ENCODE results near the gene GLYATL3.
"Not testable (repeated sequence)": the region's sequence is repeated elsewhere in the genome, so short reads cannot be mapped to it uniquely, and the experiment has no call there.

The GLYATL3 gene

DNA sequence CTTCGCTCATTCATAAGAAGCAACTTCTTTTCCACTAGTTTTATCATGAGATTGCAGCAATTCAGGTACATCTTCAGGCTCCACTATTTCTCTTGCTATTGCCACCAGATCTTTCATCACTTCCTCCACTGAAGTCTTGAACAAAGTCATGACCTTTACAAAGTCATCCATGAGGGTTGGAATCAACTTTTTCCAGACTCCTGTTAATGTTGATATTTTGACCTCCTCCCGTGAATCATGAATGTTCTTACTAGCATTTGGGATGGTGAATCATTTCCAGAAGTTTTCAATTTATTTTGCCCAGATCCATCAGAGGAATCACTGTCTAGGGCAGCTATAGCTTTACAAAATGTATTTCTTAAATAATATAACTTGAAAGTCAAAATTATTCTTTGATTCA lies 35.0 kb upstream of the GLYATL3 start:
- peaks cover 3% of the 10 kb centered on the region; the same call in 1 of the 2 replicates for H3K36me3 ChIP-seq (ENCODE audit: insufficient read depth, low read length)
- TF ChIP-seq EZH2 (IDR thresholded peaks at IDR 0.05) (no peak), FOXP2 (optimal IDR thresholded peaks at IDR 0.05; ENCODE audit: control extremely low read depth, extremely low read length, insufficient read depth) (no peak), POLR2AphosphoS5 (IDR thresholded peaks at IDR 0.05; ENCODE audit: borderline replicate concordance, low read depth, low read length) (no peak)
- no peaks in the 10 kb centered on the region for H3K9me3 ChIP-seq (ENCODE audit: low read depth, low read length)
- H3K9ac ChIP-seq (ENCODE audit: insufficient read length), result no peak overlapping the region
- peak overlapping the region; percentile 95 for H3K4me3 ChIP-seq
- DNase-seq (ENCODE audit: low read depth, low spot score), result no peak
- no peak overlapping the region for H3K27ac ChIP-seq

DNA sequence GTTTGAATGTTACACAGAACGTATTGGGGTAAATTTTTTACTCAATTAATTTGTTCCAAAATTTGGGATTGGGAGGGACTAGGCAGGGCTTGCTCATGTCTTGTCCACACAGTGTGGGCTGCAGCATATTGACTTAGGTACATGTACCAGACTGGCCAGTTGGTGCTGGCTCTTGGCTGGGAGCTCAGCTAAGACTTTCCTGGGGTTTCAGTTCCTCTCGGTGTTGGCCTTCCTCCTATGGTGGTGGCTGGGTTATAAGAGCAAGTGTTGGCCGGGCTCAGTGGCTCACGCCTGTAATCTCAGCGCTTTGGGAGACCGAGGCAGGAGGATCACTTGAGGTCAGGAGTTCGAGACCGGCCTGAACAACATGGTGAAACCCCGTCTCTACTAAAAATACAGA lies 31.7 kb upstream of the GLYATL3 start:
- H3K36me3 ChIP-seq (ENCODE audit: insufficient read depth, low read length), result peaks cover 35% of the 10 kb centered on the region
- H3K4me3 ChIP-seq, result no peak overlapping the region
- no peak for DNase-seq (ENCODE audit: low read depth, low spot score)
- no peak overlapping the region for H3K27ac ChIP-seq
- H3K9ac ChIP-seq (ENCODE audit: insufficient read length), result no peak overlapping the region
- H3K9me3 ChIP-seq (ENCODE audit: low read depth, low read length), result no peaks in the 10 kb centered on the region
- no peak for TF ChIP-seq EZH2 (IDR thresholded peaks at IDR 0.05)
- no peak for TF ChIP-seq POLR2AphosphoS5 (IDR thresholded peaks at IDR 0.05; ENCODE audit: borderline replicate concordance, low read depth, low read length)
- no peak for TF ChIP-seq FOXP2 (optimal IDR thresholded peaks at IDR 0.05; ENCODE audit: control extremely low read depth, extremely low read length, insufficient read depth)

DNA sequence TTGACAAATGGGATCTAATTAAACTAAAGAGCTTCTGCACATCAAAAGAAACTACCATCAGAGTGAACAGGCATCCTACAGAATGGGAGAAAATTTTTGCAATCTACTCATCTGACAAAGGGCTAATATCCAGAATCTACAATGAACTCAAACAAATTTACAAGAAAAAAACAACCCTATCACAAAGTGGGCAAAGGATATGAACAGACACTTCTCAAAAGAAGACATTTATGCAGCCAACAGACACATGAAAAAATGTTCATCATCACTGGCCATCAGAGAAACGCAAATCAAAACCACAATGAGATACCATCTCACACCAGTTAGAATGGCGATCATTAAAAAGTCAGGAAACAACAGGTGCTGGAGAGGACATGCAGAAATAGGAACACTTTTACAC lies 23.2 kb upstream of the GLYATL3 start:
- H3K27ac ChIP-seq; H3K9me3 ChIP-seq (ENCODE audit: low read depth, low read length); H3K4me3 ChIP-seq; DNase-seq (ENCODE audit: low read depth, low spot score); H3K9ac ChIP-seq (ENCODE audit: insufficient read length): not testable (repeated sequence)
- peaks cover 46% of the 10 kb centered on the region for H3K36me3 ChIP-seq (ENCODE audit: insufficient read depth, low read length)

DNA sequence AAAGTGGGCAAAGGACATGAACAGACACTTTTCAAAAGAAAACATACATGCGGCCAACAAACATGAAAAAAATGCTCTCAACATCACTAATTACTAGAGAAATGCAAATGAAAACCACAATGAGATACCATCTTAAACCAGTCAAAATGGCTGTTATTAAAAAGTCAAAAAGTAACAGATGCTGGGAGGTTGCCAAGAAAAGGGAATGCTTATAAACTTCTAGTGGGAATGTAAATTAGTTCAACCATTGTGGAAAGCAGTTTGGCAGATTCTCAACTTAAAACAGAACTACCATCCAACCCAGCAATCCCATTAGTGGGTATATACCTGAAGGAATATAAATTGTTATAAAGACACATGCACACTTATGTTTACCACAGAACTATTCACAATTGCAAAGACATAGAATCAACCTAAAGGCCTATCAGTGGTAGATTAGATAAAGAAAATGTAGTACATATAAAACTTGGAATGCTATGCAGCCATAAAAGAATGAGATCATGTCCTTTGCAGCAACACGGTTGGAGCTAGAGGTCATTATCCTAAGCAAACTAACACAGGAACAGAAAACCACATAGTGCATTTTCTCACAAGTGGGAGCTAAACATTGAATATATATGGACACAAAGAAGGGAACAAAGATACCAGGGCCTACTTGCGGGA lies 20.3 kb upstream of the GLYATL3 start:
- peak; percentile 34 for DNase-seq (ENCODE audit: low read depth, low spot score)
- Histone ChIP-seq H3K36me3 (ENCODE audit: insufficient read depth, low read length) (peaks cover 31% of the 10 kb centered on the region), H3K9me3 (ENCODE audit: low read depth, low read length) (0 out of 2 replicates have a peak, but pooled peaks cover 4% of the 10 kb centered on the region), H3K9ac (ENCODE audit: insufficient read length) (no peak overlapping the region), H3K27ac (no peak overlapping the region), H3K4me3 (no peak overlapping the region)
- no peak for TF ChIP-seq EZH2 (IDR thresholded peaks at IDR 0.05)
- no peak for TF ChIP-seq POLR2AphosphoS5 (IDR thresholded peaks at IDR 0.05; ENCODE audit: borderline replicate concordance, low read depth, low read length)
- TF ChIP-seq FOXP2 (optimal IDR thresholded peaks at IDR 0.05; ENCODE audit: control extremely low read depth, extremely low read length, insufficient read depth), result no peak

DNA sequence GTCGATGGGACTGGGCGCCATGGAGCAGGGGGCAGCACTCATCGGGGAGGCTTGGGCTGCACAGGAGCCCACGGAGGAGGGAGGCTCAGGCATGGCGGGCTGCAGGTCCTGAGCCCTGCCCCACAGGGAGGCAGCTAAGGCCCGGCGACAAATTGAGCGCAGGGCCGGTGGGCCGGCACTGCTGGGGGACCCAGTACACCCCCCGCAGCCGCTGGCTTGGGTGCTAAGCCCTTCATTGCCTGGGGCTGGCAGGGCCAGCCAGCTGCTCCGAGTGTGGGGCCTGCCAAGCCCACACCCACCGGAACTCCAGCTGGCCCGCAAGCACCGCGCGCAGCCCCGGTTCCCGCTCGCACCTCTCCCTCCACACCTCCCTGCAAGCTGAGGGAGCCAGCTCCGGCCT lies 17.9 kb upstream of the GLYATL3 start:
- not testable (repeated sequence) for H3K9ac ChIP-seq (ENCODE audit: insufficient read length); H3K4me3 ChIP-seq; H3K27ac ChIP-seq; H3K9me3 ChIP-seq (ENCODE audit: low read depth, low read length); DNase-seq (ENCODE audit: low read depth, low spot score)
- peaks cover 41% of the 10 kb centered on the region for H3K36me3 ChIP-seq (ENCODE audit: insufficient read depth, low read length)

DNA sequence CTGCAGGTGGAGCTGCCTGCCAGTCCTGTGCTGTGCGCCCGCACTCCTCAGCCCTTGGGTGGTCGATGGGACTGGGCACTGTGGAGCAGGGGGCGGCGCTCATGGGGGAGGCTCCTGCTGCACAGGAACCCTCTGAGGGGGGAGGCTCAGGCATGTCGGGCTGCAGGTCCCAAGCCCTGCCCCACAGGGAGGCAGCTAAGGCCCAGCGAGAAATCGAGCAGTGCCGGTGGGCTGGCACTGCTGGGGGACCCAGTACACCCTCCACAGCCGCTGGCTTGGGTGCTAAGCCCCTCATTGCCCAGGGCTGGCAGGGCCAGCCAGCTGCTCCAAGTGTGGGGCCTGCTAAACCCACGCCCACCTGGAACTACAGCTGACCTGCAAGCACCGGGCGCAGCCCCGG lies 16.3 kb upstream of the GLYATL3 start:
- not testable (repeated sequence) for H3K27ac ChIP-seq; H3K9ac ChIP-seq (ENCODE audit: insufficient read length); H3K4me3 ChIP-seq; H3K9me3 ChIP-seq (ENCODE audit: low read depth, low read length); DNase-seq (ENCODE audit: low read depth, low spot score)
- H3K36me3 ChIP-seq (ENCODE audit: insufficient read depth, low read length), result peaks cover 39% of the 10 kb centered on the region

DNA sequence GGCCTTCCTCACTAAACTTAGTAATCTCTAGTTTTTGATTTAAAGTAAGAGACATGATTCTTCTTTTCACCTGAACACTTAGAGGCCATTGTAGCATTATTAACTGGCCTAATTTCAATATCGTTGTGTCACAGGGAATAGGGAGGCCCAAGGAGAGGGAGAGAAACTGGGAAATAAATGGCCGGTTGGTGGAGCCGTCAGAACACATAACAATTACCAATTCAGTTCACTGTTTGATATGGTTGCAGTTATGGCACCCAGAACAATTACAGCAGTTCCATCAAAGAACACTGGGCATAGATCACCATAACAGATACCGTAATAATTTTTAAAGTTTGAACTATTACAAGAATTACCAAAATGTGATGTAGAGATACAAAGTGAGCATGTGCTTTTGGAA lies 9.1 kb upstream of the GLYATL3 start:
- TF ChIP-seq FOXP2 (optimal IDR thresholded peaks at IDR 0.05; ENCODE audit: control extremely low read depth, extremely low read length, insufficient read depth), result no peak
- no peak for TF ChIP-seq EZH2 (IDR thresholded peaks at IDR 0.05)
- TF ChIP-seq POLR2AphosphoS5 (IDR thresholded peaks at IDR 0.05; ENCODE audit: borderline replicate concordance, low read depth, low read length), result no peak
- peaks cover 60% of the 10 kb centered on the region for H3K36me3 ChIP-seq (ENCODE audit: insufficient read depth, low read length)
- no peak overlapping the region for H3K9ac ChIP-seq (ENCODE audit: insufficient read length)
- H3K27ac ChIP-seq, result no peak overlapping the region
- no peaks in the 10 kb centered on the region for H3K9me3 ChIP-seq (ENCODE audit: low read depth, low read length)
- H3K4me3 ChIP-seq, result no peak overlapping the region
- DNase-seq (ENCODE audit: low read depth, low spot score), result no peak

DNA sequence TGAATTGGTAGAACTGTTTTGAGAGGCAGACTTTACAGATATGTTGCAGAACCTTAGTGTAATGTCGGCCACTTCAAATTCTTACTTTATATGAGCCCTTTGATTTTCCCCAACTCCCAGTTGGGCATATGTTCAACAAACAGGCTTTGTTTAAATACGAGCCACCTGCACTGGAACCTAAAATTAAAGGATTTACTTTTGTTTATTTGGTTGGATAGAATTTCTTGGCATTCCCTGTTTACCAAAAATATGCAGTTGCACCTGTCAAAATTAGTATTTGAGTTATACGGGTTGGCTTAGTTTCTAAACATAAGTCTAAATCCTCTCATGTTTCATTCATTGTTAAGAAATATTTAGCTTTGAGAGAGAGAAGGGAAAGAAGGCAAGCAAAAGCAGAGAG lies 2.4 kb upstream of the GLYATL3 start:
- H3K27ac ChIP-seq, result no peak overlapping the region
- no peak for DNase-seq (ENCODE audit: low read depth, low spot score)
- no peak overlapping the region for H3K4me3 ChIP-seq
- peaks cover 17% of the 10 kb centered on the region for H3K36me3 ChIP-seq (ENCODE audit: insufficient read depth, low read length)
- no peak for TF ChIP-seq FOXP2 (optimal IDR thresholded peaks at IDR 0.05; ENCODE audit: control extremely low read depth, extremely low read length, insufficient read depth)
- TF ChIP-seq EZH2 (IDR thresholded peaks at IDR 0.05), result no peak
- TF ChIP-seq POLR2AphosphoS5 (IDR thresholded peaks at IDR 0.05; ENCODE audit: borderline replicate concordance, low read depth, low read length), result no peak
- no peak overlapping the region for H3K9ac ChIP-seq (ENCODE audit: insufficient read length)
- no peaks in the 10 kb centered on the region for H3K9me3 ChIP-seq (ENCODE audit: low read depth, low read length)

DNA sequence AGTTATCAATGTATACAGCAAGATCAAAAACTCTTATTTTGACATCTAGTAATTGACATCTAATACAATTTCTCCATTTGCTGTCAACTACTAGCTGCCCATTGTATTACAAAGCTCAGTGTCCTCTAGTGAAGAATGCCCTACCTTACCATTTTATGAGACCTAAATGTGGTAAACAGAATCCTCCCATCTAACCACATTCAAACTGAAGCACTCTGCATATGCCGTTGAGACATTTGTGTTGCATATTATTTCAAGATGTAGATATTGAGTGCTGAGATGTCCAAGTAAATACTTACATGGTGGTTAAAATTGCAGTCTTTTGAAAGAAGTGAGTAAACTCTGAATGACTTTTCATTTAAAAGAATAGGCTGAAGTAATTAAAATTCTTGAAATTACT lies 597 bp upstream of the GLYATL3 start:
- no peak overlapping the region for H3K9ac ChIP-seq (ENCODE audit: insufficient read length)
- H3K27ac ChIP-seq, result no peak overlapping the region
- no peak overlapping the region for H3K4me3 ChIP-seq
- peaks cover 2% of the 10 kb centered on the region for H3K36me3 ChIP-seq (ENCODE audit: insufficient read depth, low read length)
- TF ChIP-seq EZH2 (IDR thresholded peaks at IDR 0.05), result no peak
- TF ChIP-seq POLR2AphosphoS5 (IDR thresholded peaks at IDR 0.05; ENCODE audit: borderline replicate concordance, low read depth, low read length), result no peak
- no peak for TF ChIP-seq FOXP2 (optimal IDR thresholded peaks at IDR 0.05; ENCODE audit: control extremely low read depth, extremely low read length, insufficient read depth)
- H3K9me3 ChIP-seq (ENCODE audit: low read depth, low read length), result no peaks in the 10 kb centered on the region
- no peak for DNase-seq (ENCODE audit: low read depth, low spot score)
